Naive thymus-derived CD4-positive, alpha-beta T cell (primary cell): Measurements from ENCODE around the gene SEC31B. TPM values are rescaled to one million over a fixed set of nuclear protein-coding genes. Genes with fewer than 3 reads are reported as not detected.
A peak's percentile ranks its signal among the peaks of the same experiment; 100 is the strongest.

ENCODE experiments used
- ATAC-seq: fragments of 150-1000 bp; cut with Tn5 transposase; 2 replicates; pipeline ENCODE4 v1.10.0; 2021; ENCODE audit warnings: mild to moderate bottlenecking, moderate library complexity
- CTCF ChIA-PET: fragments of 350-600 bp; sonication (Branson Sonifier 250); formaldehyde crosslinking; loops from one replicate; lab custom pipeline; 2021; ENCODE audit warnings: antibody characterized with exemption; lab: Charles Lee
- POLR2A ChIA-PET: fragments of 350-600 bp; sonication (Branson Sonifier 250); formaldehyde crosslinking; loops from one replicate; lab custom pipeline; 2021; ENCODE audit warnings: antibody characterized with exemption, inconsistent platforms; lab: Charles Lee
- DNase-seq, 9 donors: peaks; one replicate each; pipeline versions ENCODE4 v3.0.0 to v3.0.0-alpha.2; 2020 to 2022; ENCODE audit warnings: mixed read lengths in 1 of 9
- H3K27ac ChIP-seq: one replicate; pipeline ENCODE4 v1.7.0; 2013; ENCODE audit warnings: mild to moderate bottlenecking, low read depth, low read length, moderate library complexity
- H3K27me3 ChIP-seq, 2 donors: one replicate each; pipeline ENCODE4 v1.7.0; 2013; ENCODE audit warnings: low read length in 2 of 2, mild to moderate bottlenecking in 2 of 2, moderate library complexity in 2 of 2; ENCODE audit not compliant: control insufficient read depth in 2 of 2, insufficient read depth in 2 of 2
- H3K36me3 ChIP-seq, 3 experiments: 1 replicate in 2 of 3; 2 replicates in 1 of 3; pipeline ENCODE4 v1.7.0; 2013; ENCODE audit warnings: low read length in 3 of 3, mild to moderate bottlenecking in 3 of 3, moderate library complexity in 1 of 3; ENCODE audit not compliant: insufficient read depth in 3 of 3, control insufficient read depth in 2 of 3
- H3K4me1 ChIP-seq, 2 donors: one replicate each; pipeline ENCODE4 v1.7.0; 2013; ENCODE audit warnings: low read length in 2 of 2, mild to moderate bottlenecking in 2 of 2, moderate library complexity in 1 of 2; ENCODE audit not compliant: control insufficient read depth in 2 of 2, insufficient read depth in 2 of 2
- H3K4me3 ChIP-seq: 2 replicates; pipeline ENCODE4 v1.7.0; 2013; ENCODE audit warnings: mild to moderate bottlenecking, low read length
- H3K9me3 ChIP-seq, 3 experiments: 1 replicate in 2 of 3; 2 replicates in 1 of 3; pipeline ENCODE4 v1.7.0; 2013; ENCODE audit warnings: low read length in 3 of 3; ENCODE audit not compliant: control insufficient read depth in 2 of 3
- H3K27ac Mint-ChIP-seq, 9 donors: one replicate each; pipeline ENCODE4 v1.8.0; 2020 to 2022; ENCODE audit warnings: mixed read lengths in 9 of 9, mild to moderate bottlenecking in 8 of 9, moderate library complexity in 5 of 9, inconsistent platforms in 2 of 9
- H3K27me3 Mint-ChIP-seq, 5 donors: one replicate each; pipeline ENCODE4 v1.8.0; 2021 to 2022; ENCODE audit warnings: mixed read lengths in 5 of 5, mild to moderate bottlenecking in 1 of 5
- H3K36me3 Mint-ChIP-seq, 5 donors: one replicate each; pipeline ENCODE4 v1.8.0; 2020 to 2022; ENCODE audit warnings: mixed read lengths in 5 of 5, mild to moderate bottlenecking in 3 of 5, inconsistent platforms in 1 of 5
- H3K4me1 Mint-ChIP-seq, 7 donors: one replicate each; pipeline ENCODE4 v1.8.0; 2020 to 2022; ENCODE audit warnings: mixed read lengths in 7 of 7, mild to moderate bottlenecking in 3 of 7, inconsistent platforms in 1 of 7
- H3K4me3 Mint-ChIP-seq, 10 donors: one replicate each; pipeline ENCODE4 v1.8.0; 2020 to 2022; ENCODE audit warnings: mild to moderate bottlenecking in 10 of 10, mixed read lengths in 10 of 10, moderate library complexity in 6 of 10, inconsistent platforms in 2 of 10
- H3K9me3 Mint-ChIP-seq, 11 donors: one replicate each; pipeline ENCODE4 v1.8.0; 2020 to 2022; ENCODE audit warnings: mixed read lengths in 11 of 11, mild to moderate bottlenecking in 4 of 11, inconsistent platforms in 1 of 11, moderate library complexity in 1 of 11
- intact Hi-C, 2 donors: fragments of 100-400 bp; cut with micrococcal nuclease; formaldehyde crosslinking; loops; one replicate each; pipeline ENCODE4 v1.15.1; 2023
- polyA plus RNA-seq, 2 donors: library from polyadenylated mRNA; unstranded; fragments of 300-500 nt; fragmentation: Illumina TruSeq; gene quantifications; one replicate each; pipeline ENCODE4 v1.2.3, GENCODE V29; 2021
- total RNA-seq, 6 experiments: library from RNA in 5 of 6; stranded (reverse) in 5 of 6; gene quantifications; 1 replicate in 5 of 6; 2 replicates in 1 of 6; pipeline ENCODE4 v1.2.3 and lab custom pipeline; 2021 to 2026

SEC31B gene
- total and polyA plus RNA-seq, 7 experiments from 2014 or later, result 1.1 to 295 (median 63.1) TPM

- DNase-seq (no peak), ATAC-seq (no peak)
- Mint-ChIP-seq H3K27me3 (no peaks in the 10 kb centered on the region), H3K36me3 (peaks cover 19 to 77% (median 44%) of the 10 kb centered on the region in 5 donors), H3K4me3 (peak overlapping the region in 1 of 10 donors; percentile 0), H3K9me3 (no peaks in the 10 kb centered on the region), H3K4me1 (peaks cover under 1 to 91% (median 6%) of the 10 kb centered on the region in 7 donors), H3K27ac (peak overlapping the region in 1 of 9 donors; percentile 51)
- H3K27ac ChIP-seq, result no peak overlapping the region
- CTCF ChIA-PET, result interaction anchor here (1.2 kb wide), 1 partner anchor 13 kb away, joined by 4 read pairs; no protein-coding TSS in a partner anchor
- peaks cover 11 to 74% (median 18%) of the 10 kb centered on the region in 3 experiments for H3K36me3 ChIP-seq
- POLR2A ChIA-PET, result no interaction called here
- H3K9me3 ChIP-seq, result no peaks in the 10 kb centered on the region
- H3K4me3 ChIP-seq, result no peak overlapping the region
- no peaks in the 10 kb centered on the region for H3K27me3 ChIP-seq
- no peaks in the 10 kb centered on the region for H3K4me1 ChIP-seq
- intact Hi-C loops, result no loop called here
Observed at GRCh38 chr10:100501423-100501822, 18.2 kb downstream of the SEC31B start.

- Mint-ChIP-seq H3K9me3 (no peaks in the 10 kb centered on the region), H3K4me3 (peak overlapping the region in 1 of 10 donors; percentile 53), H3K27ac (peak overlapping the region in 1 of 9 donors; percentile 73), H3K4me1 (peaks cover 0 to 88% (median 0%) of the 10 kb centered on the region in 7 donors), H3K36me3 (peaks cover 13 to 84% (median 55%) of the 10 kb centered on the region in 5 donors), H3K27me3 (no peaks in the 10 kb centered on the region)
- ATAC-seq, result no peak
- ChIA-PET CTCF (interaction anchor here (1.6 kb wide), 1 partner anchor 11 kb away, joined by 4 read pairs; no protein-coding TSS in a partner anchor), POLR2A (interaction anchor here (1.2 kb wide), 1 partner anchor 11 kb away, joined by 3 read pairs; no protein-coding TSS in a partner anchor)
- H3K36me3 ChIP-seq, result peaks cover 0 to 89% (median 12%) of the 10 kb centered on the region in 3 experiments
- no peak for DNase-seq
- intact Hi-C loops, result loop anchor here in 1 of 2 donors (1.0 kb wide), 1 partner anchor 10 kb away; no protein-coding TSS in a partner anchor
- H3K27ac ChIP-seq, result no peak overlapping the region
- no peaks in the 10 kb centered on the region for H3K9me3 ChIP-seq
- H3K27me3 ChIP-seq, result no peaks in the 10 kb centered on the region
- H3K4me1 ChIP-seq, result no peaks in the 10 kb centered on the region
- H3K4me3 ChIP-seq, result no peak overlapping the region
Observed at GRCh38 chr10:100498059-100498458, 21.6 kb downstream of the SEC31B start.

GRCh38 chr10:100496567-100496966, 23.1 kb downstream of the SEC31B start:
- no peak overlapping the region for H3K4me3 Mint-ChIP-seq
- ATAC-seq, result no peak

GRCh38 chr10:100490531-100490930, 29.1 kb downstream of the SEC31B start:
- Mint-ChIP-seq H3K4me1 (peaks cover 0 to 46% (median 0%) of the 10 kb centered on the region in 7 donors), H3K4me3 (no peak overlapping the region), H3K27me3 (no peaks in the 10 kb centered on the region), H3K36me3 (peaks cover 4 to 71% (median 53%) of the 10 kb centered on the region in 5 donors), H3K27ac (no peak overlapping the region), H3K9me3 (no peaks in the 10 kb centered on the region)
- ChIA-PET POLR2A (interaction anchor here (0.8 kb wide), 2 partner anchors 10 to 27 kb away, joined by 3 to 4 read pairs; no protein-coding TSS in a partner anchor), CTCF (no interaction called here)
- Histone ChIP-seq H3K27me3 (no peaks in the 10 kb centered on the region), H3K27ac (no peak overlapping the region), H3K4me1 (no peaks in the 10 kb centered on the region), H3K9me3 (no peaks in the 10 kb centered on the region), H3K4me3 (no peak overlapping the region), H3K36me3 (peaks cover 4 to 60% (median 6%) of the 10 kb centered on the region in 3 experiments)
- ATAC-seq (no peak), DNase-seq (no peak)
- intact Hi-C loops, result no loop called here

More at GRCh38 chr10:100496567-100496966, 23.1 kb downstream of the SEC31B start:
- H3K4me3 ChIP-seq, result no peak overlapping the region
- Mint-ChIP-seq H3K27me3 (no peaks in the 10 kb centered on the region), H3K36me3 (peaks cover 9 to 77% (median 44%) of the 10 kb centered on the region in 5 donors), H3K27ac (peak overlapping the region in 1 of 9 donors; percentile 70), H3K9me3 (no peaks in the 10 kb centered on the region), H3K4me1 (peaks cover 0 to 80% (median 0%) of the 10 kb centered on the region in 7 donors)
- H3K4me1 ChIP-seq, result no peaks in the 10 kb centered on the region
- intact Hi-C loops, result no loop called here
- ChIA-PET CTCF (interaction anchor here (0.6 to 1.6 kb wide), 3 partner anchors 12 to 14 kb away, joined by 4 to 5 read pairs (median 4); no protein-coding TSS in a partner anchor), POLR2A (no interaction called here)
- no peaks in the 10 kb centered on the region for H3K27me3 ChIP-seq
- H3K9me3 ChIP-seq, result no peaks in the 10 kb centered on the region
- DNase-seq, result no peak
- H3K36me3 ChIP-seq, result peaks cover 4 to 77% (median 12%) of the 10 kb centered on the region in 3 experiments
- H3K27ac ChIP-seq, result no peak overlapping the region

GRCh38 chr10:100489396-100489795, 30.3 kb downstream of the SEC31B start:
- Mint-ChIP-seq H3K27me3 (no peaks in the 10 kb centered on the region), H3K36me3 (peaks cover 4 to 62% (median 49%) of the 10 kb centered on the region in 5 donors), H3K9me3 (no peaks in the 10 kb centered on the region), H3K4me3 (no peak overlapping the region), H3K4me1 (peaks cover 0 to 47% (median 0%) of the 10 kb centered on the region in 7 donors), H3K27ac (peak overlapping the region in 1 of 9 donors; percentile 16)
- DNase-seq (no peak), ATAC-seq (no peak)
- H3K9me3 ChIP-seq, result no peaks in the 10 kb centered on the region
- intact Hi-C loops, result no loop called here
- H3K4me1 ChIP-seq, result no peaks in the 10 kb centered on the region
- H3K27ac ChIP-seq, result no peak overlapping the region
- POLR2A ChIA-PET, result no interaction called here
- H3K36me3 ChIP-seq, result peaks cover 4 to 49% (median 6%) of the 10 kb centered on the region in 3 experiments
- H3K4me3 ChIP-seq, result no peak overlapping the region
- no peaks in the 10 kb centered on the region for H3K27me3 ChIP-seq
- CTCF ChIA-PET, result no interaction called here

- ATAC-seq, result no peak
- Mint-ChIP-seq H3K4me3 (no peak overlapping the region), H3K9me3 (no peaks in the 10 kb centered on the region), H3K4me1 (peaks cover 0 to 52% (median 7%) of the 10 kb centered on the region in 7 donors), H3K27ac (no peak overlapping the region), H3K27me3 (no peaks in the 10 kb centered on the region), H3K36me3 (peaks cover 4 to 47% (median 36%) of the 10 kb centered on the region in 5 donors)
- H3K4me3 ChIP-seq, result no peak overlapping the region
- H3K9me3 ChIP-seq, result no peaks in the 10 kb centered on the region
- peaks cover 0 to 4% of the 10 kb centered on the region in 2 donors for H3K4me1 ChIP-seq
- CTCF ChIA-PET, result interaction anchor here (0.8 to 1.4 kb wide), 4 partner anchors 13 to 200 kb away, joined by 3 to 4 read pairs (median 3); no protein-coding TSS in a partner anchor
- no peak for DNase-seq
- POLR2A ChIA-PET, result interaction anchor here (0.6 to 1.2 kb wide), 2 partner anchors 10 to 24 kb away, joined by 3 to 5 read pairs; no protein-coding TSS in a partner anchor
- no peak overlapping the region for H3K27ac ChIP-seq
- peaks cover 2 to 37% (median 4%) of the 10 kb centered on the region in 3 experiments for H3K36me3 ChIP-seq
- intact Hi-C loops, result no loop called here
- H3K27me3 ChIP-seq, result no peaks in the 10 kb centered on the region
Observed at GRCh38 chr10:100487529-100487928, 32.1 kb downstream of the SEC31B start.
